Activated naive CD8-positive, alpha-beta T cell (primary cell): ENCODE data around the gene CACTIN.
"Not testable (repeated sequence)": the region's sequence is repeated elsewhere in the genome, so short reads cannot be mapped to it uniquely, and the experiment has no call there.

Experiments
- H3K27ac Mint-ChIP-seq: one replicate; pipeline ENCODE4 v1.8.0; 2021; ENCODE audit warnings: mixed read lengths
- H3K27me3 Mint-ChIP-seq: one replicate; pipeline ENCODE4 v1.8.0; 2021; ENCODE audit warnings: mixed read lengths
- H3K36me3 Mint-ChIP-seq: one replicate; pipeline ENCODE4 v1.8.0; 2021; ENCODE audit warnings: mixed read lengths
- H3K4me1 Mint-ChIP-seq: one replicate; pipeline ENCODE4 v1.8.0; 2021; ENCODE audit warnings: low read depth, mixed read lengths
- H3K4me3 Mint-ChIP-seq: one replicate; pipeline ENCODE4 v1.8.0; 2021; ENCODE audit warnings: mild to moderate bottlenecking, mixed read lengths
- H3K9me3 Mint-ChIP-seq: one replicate; pipeline ENCODE4 v1.8.0; 2021; ENCODE audit warnings: low read depth, mixed read lengths

The CACTIN gene

DNA sequence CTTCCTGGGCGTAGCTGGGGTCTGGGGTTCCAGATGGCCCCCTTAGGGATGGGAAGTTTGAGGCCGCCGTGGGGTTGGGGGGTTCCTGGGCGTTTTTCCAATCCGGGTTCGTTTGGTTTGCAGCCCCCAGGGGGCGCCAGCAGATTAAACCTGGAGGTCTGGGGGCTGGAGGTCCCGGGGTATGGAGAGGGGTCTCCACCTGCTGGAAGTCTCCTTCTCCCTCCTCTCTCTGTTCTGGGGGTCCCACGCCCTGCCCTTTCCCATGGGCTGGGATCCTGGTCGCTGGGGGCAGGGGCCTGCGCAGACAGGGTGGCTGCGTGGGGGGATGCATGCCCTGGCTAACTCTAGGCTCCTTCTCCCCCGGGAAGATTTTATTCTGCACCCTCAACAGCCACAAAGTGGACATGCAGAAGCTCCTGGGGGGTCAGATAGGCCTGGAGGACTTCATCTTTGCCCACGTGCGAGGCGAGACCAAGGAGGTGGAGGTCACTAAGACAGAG is 40.4 kb downstream of the CACTIN start:
- no peak overlapping the region for H3K27ac Mint-ChIP-seq
- peak overlapping the region; percentile 44 for H3K4me3 Mint-ChIP-seq
- H3K4me1 Mint-ChIP-seq: peaks cover 3% of the 10 kb centered on the region
- H3K27me3 Mint-ChIP-seq: no peaks in the 10 kb centered on the region
- no peaks in the 10 kb centered on the region for H3K9me3 Mint-ChIP-seq
- peaks cover 2% of the 10 kb centered on the region for H3K36me3 Mint-ChIP-seq

DNA sequence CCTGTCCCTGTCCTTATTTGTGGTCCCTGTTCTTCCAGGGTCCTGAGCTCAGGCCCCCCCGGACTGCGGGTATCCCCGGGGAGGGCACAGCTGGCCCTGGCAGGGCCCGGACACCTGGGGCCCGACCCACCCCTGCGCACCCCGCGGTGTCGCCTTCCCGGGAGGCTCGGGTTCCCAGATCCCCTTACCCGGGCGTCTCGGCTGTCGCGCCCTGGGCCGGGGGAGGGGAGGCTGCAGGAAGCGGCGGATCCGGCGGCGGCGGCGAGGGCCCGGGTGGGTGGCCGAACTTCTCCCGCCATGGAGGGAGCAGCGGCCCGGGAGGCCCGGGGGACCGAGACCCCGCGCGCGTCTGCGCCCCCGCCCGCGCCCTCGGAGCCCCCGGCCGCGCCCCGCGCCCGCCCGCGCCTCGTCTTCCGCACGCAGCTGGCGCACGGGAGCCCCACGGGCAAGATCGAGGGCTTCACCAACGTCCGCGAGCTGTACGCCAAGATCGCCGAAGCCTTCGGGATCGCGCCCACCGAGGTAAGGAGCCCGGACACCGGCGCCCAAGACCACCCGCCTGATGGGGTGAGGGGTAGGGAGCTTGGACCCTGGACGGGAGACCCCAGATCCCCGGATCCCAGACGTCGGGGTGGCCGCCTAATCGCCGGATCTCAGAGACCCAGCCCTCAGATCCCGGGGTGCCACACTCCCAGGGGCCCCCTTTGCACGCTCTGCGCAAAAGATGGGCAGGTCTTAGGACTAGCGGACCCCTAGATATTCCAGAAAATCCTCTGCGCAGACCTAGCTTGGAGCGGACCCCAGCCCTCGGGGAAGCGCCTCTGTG is 41.1 kb downstream of the CACTIN start, which contains the start of gene GIPC3:
GIPC3 (plus strand) TSS at position 178 of the 826 bp plus-strand sequence; CDS start at position 298, 120 bp downstream.
- peak within 1 kb of the TSS; percentile 44 for H3K4me3 Mint-ChIP-seq

DNA sequence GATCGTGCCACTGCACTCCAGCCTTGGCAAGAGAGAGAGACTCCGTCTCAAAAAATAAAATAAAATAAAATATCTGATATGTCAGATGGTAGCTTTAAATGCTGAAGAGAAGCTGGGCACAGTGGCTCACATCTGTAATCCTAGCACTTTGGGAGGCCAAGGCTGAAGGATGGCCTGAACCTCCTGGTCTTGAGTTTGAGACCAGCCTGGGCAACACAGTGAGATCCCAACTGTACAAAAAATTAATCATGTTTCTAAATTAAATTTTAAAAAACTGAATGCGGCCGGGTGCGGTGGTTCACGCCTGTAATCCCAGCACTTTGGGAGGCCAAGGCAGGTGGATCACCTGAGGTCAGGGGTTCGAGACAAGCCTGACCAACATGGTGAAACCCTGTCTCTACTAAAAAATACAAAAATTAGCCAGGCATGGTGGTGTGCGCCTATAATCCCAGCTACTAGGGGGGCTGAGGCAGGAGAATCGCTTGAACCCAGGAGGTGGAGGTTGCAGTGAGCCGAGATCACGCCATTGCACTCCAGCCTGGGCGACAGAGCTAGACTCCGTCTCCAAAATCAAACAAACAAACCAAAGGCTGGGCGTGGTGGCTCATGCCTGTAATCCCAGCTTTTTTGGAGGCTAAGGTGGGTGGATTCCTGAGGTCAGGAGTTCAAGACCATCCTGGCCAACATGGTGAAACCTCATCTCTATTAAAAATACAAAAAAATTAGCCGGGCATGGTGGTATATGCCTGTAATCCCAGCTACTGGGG is 42.4 kb downstream of the CACTIN start:
- H3K36me3 Mint-ChIP-seq, H3K27ac Mint-ChIP-seq, H3K27me3 Mint-ChIP-seq, H3K9me3 Mint-ChIP-seq, H3K4me1 Mint-ChIP-seq, H3K4me3 Mint-ChIP-seq: not testable (repeated sequence)

More for the DNA sequence above, 41.1 kb downstream of the CACTIN start, which contains the start of gene GIPC3:
- no peak within 1 kb of the TSS for H3K27ac Mint-ChIP-seq
- no peaks in the 10 kb centered on the region for H3K9me3 Mint-ChIP-seq
- peaks cover 2% of the 10 kb centered on the region for H3K36me3 Mint-ChIP-seq
- peaks cover 3% of the 10 kb centered on the region for H3K4me1 Mint-ChIP-seq
- no peaks in the 10 kb centered on the region for H3K27me3 Mint-ChIP-seq

DNA sequence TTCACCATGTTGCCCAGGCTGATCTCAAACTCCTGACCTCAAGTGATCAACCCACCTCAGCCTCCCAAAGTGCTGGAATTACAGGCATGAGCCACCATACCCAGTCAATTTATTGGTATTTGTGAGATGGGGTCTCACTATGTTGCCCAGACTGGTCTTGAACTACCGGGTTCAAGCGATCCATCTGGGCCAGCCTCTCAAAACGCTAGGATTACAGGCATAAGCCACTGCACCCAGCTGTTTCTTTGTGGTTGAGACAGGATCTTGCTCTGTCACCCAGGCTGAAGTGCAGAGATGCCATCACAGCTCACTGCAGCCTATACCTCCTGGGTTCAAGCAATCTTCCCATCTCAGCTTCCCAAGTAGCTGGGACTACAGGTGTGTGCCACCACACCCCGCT is 44.8 kb downstream of the CACTIN start:
- not testable (repeated sequence) for H3K27me3 Mint-ChIP-seq, H3K9me3 Mint-ChIP-seq, H3K27ac Mint-ChIP-seq, H3K4me1 Mint-ChIP-seq, H3K36me3 Mint-ChIP-seq, H3K4me3 Mint-ChIP-seq

DNA sequence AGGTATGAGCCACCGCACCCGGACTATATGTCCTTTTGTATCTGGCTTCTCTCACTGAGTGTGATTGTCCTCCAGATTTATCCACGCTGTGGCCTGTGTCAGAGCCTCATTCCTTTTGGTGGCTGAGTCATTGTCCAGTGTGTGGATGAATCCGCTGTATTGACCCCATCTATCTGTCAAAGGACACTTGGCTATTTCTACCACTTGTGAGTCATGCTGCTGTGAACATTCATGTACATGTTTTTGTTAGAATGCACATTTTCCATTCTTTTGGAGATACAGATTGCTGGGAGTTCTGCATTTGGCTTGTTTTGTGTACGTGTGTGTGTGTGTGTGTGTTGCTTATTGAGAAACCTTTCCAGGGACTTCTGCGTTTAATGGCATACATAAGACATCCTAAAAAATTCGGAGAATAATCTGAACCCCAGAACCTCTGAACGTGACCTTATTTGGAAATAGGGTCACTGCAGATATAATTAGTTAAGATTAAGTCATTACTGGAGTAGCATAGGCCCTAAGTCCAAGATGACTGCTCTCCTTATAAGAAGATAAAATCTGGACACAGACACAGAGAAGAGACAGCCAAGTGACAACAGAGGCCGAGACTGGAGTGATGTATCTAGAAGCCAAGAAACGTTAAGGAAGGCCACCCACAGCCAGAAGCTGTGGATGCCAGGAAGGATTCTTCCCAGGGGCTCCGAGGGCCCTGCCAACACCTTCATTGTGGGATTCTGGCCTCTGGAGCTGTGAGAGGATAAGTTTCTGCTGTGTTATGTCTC is 46.2 kb downstream of the CACTIN start:
- peaks cover under 1% of the 10 kb centered on the region for H3K4me1 Mint-ChIP-seq
- no peak overlapping the region for H3K27ac Mint-ChIP-seq
- no peaks in the 10 kb centered on the region for H3K9me3 Mint-ChIP-seq
- no peak overlapping the region for H3K4me3 Mint-ChIP-seq
- H3K36me3 Mint-ChIP-seq: no peaks in the 10 kb centered on the region
- H3K27me3 Mint-ChIP-seq: no peaks in the 10 kb centered on the region

DNA sequence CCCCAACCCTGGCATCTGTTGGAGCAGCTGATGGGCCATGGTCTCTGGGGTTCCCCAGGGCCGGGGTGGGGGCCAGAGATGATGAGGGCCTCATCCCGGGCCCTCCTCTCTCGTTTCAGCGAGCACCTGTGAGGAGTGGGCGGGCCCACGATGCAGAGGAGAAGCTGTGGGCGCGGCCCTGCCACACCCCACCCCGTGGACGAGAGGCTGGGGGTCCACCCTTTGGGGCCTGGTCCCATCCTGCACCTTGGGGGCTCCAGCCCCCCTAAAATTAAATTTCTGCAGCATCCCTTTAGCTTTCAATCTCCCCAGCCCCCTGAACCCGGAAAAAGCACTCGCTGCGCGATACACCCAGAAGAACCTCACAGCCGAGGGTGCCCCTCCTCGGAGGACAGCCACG is 48.2 kb downstream of the CACTIN start:
- Mint-ChIP-seq H3K9me3 (no peaks in the 10 kb centered on the region), H3K27ac (no peak overlapping the region), H3K36me3 (peaks cover 3% of the 10 kb centered on the region), H3K27me3 (no peaks in the 10 kb centered on the region), H3K4me1 (peaks cover 2% of the 10 kb centered on the region), H3K4me3 (no peak overlapping the region)

DNA sequence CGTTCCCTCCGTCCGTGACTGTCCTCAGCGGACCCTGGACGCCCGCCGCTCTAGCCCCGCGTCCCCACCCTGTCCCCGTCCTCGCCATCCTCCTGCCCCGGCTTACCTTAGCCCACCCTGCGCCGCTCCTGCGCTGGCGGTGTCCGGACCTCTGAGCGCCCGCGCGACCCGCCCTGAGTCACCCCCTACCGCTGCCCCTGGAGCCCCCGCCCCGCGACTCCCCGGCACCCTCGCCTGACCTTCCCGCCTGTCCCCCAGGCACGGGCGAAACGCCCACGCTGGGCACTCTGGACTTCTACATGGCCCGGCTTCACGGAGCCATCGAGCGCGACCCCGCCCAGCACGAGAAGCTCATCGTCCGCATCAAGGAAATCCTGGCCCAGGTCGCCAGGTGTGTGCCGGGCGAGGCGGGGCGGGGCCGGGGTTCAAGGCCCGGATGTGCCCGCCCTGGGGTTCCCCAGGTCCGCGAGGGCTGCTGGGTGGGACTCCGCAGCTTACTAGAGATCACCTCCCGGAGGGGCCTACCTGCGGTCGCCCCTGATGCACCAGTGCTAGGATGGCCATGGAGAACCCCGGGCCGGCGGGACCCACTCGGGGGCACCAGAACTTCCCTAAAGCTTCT is 48.8 kb downstream of the CACTIN start:
- H3K27me3 Mint-ChIP-seq: no peaks in the 10 kb centered on the region
- no peaks in the 10 kb centered on the region for H3K9me3 Mint-ChIP-seq

DNA sequence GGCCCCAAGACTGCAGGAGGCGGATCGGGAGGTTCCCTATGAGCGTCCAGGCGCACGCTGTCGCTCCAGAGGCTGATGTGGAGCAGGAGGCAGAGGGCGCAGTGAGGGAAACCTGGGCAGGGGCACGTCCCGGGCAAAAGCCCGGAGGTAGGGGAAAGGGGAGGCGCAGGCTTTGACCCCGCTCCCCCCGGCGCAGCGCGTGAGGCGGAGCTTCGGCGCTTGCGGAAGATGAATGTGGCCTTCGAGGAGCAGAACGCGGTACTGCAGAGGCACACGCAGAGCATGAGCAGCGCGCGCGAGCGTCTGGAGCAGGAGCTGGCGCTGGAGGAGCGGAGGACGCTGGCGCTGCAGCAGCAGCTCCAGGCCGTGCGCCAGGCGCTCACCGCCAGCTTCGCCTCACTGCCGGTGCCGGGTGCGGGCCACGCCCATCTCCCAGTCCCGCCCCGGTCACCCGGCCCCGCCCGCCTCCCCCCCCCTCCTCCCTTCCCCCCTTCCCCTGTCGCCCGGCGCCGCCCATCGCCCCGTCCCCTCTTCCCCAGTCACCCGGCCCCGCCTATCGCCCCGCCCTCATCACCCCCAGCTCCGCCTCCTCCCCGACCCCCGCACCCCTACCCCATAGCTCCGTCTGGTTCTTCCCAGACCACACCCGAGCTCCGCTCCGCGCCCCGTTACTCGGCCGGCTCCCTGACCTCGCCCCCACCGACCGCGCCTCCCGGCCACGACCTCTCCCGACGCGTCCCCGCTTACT is 49.7 kb downstream of the CACTIN start:
- Mint-ChIP-seq H3K4me3 (no peak overlapping the region), H3K27ac (no peak overlapping the region)

More for the DNA sequence above, 48.8 kb downstream of the CACTIN start:
- H3K4me3 Mint-ChIP-seq: no peak overlapping the region
- no peak overlapping the region for H3K27ac Mint-ChIP-seq
- H3K4me1 Mint-ChIP-seq: peaks cover 2% of the 10 kb centered on the region
- H3K36me3 Mint-ChIP-seq: peaks cover 3% of the 10 kb centered on the region

DNA sequence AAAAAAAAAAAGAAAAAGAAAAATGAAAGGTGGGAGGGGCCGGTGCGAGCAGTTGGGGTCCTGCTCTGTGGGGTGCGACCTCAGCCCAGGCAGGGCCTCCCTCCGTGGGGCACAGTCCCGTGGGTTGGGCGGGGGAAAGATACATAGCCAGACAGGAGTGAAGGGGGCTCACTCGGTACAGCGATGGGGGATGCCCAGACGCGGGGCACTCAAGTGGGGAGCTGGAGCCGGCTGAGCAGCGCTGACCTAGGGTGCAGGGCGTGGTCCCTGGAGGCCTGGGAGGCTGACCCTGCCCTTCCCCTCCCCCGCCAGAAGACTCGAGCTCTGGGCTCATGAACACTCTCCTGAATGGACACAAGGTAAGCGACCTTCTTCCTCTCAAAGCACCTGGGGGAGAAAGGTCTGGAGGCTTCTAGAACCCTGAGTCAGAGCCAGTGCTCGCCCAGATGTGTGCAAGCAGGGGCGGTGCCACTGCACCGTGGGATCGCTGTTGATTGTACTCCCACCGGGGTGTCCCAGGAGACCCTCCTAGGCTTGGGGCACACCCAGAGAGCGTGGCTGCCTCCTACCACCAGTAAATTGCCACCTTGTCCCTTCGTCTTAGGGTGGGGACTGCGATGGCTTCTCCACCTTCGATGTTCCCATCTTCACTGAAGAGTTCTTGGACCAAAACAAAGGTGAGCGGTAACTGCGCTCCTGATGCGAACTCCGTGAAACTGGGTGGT is 50.5 kb downstream of the CACTIN start:
- peaks cover 3% of the 10 kb centered on the region for H3K36me3 Mint-ChIP-seq
- peaks cover 6% of the 10 kb centered on the region for H3K4me1 Mint-ChIP-seq
- no peak overlapping the region for H3K27ac Mint-ChIP-seq
- no peaks in the 10 kb centered on the region for H3K9me3 Mint-ChIP-seq
- no peak overlapping the region for H3K4me3 Mint-ChIP-seq
- no peaks in the 10 kb centered on the region for H3K27me3 Mint-ChIP-seq

More for the DNA sequence above, 49.7 kb downstream of the CACTIN start:
- H3K27me3 Mint-ChIP-seq: no peaks in the 10 kb centered on the region
- H3K9me3 Mint-ChIP-seq: no peaks in the 10 kb centered on the region
- H3K36me3 Mint-ChIP-seq: peaks cover 3% of the 10 kb centered on the region
- H3K4me1 Mint-ChIP-seq: peaks cover 2% of the 10 kb centered on the region

DNA sequence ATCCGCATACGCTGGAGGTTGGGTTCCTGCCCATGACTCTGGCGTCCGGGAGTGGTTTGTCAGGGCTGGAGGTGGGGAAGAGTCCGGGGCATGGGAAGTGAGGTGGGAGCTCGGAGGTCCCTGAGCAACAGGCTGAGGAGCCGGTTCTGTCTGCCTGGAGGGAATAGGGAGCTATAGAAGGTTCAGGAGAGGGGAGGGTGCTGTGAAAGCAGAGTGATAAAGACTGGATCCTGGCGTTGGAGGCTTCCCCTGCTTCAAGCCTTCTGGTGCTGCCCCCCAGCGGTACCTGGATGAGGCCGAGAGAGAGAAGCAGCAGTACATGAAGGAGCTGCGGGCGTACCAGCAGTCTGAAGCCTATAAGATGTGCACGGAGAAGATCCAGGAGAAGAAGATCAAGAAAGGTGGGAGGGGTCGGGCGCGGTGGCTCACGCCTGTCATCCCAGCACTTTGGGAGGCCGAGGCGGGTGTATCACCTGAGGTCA is 51.3 kb downstream of the CACTIN start:
- Mint-ChIP-seq H3K27me3 (no peaks in the 10 kb centered on the region), H3K27ac (no peak overlapping the region), H3K36me3 (peaks cover 3% of the 10 kb centered on the region), H3K4me1 (peaks cover 6% of the 10 kb centered on the region), H3K9me3 (no peaks in the 10 kb centered on the region), H3K4me3 (peak overlapping the region; percentile 35)

DNA sequence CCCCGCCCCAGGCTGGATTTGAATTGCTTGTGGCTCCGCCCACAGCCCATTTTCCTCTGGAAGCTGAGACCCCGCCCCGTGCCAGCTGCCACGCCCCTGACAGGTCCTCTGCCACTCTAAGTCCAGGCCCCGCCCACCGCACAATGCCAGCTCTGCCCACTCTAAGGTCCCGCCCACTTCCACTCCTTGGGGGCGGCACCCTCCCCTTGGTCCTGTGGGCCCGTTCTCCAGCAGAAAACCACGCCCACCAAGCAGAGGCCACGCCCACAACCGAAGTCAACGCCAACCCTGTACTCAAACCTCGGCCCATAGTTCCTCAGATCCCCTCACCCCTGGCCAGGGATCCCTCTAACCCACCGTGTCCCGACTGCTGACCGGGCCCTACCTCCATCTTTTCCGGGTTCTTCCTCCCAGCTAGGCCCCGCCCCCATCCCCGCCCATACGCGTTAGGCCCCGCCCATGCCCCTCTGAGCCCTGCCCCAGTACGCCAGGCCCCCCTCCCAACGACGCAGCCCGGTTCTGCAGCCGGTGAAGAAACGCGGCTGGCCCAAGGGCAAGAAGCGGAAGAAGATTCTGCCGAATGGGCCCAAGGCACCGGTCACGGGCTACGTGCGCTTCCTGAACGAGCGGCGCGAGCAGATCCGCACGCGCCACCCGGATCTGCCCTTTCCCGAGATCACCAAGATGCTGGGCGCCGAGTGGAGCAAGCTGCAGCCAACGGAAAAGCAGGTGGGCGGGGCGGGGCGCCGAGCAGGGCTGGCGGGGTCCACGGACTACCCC is 52.5 kb downstream of the CACTIN start:
- H3K27ac Mint-ChIP-seq: no peak overlapping the region
- no peaks in the 10 kb centered on the region for H3K27me3 Mint-ChIP-seq
- H3K36me3 Mint-ChIP-seq: peaks cover 3% of the 10 kb centered on the region
- peaks cover 6% of the 10 kb centered on the region for H3K4me1 Mint-ChIP-seq
- H3K9me3 Mint-ChIP-seq: no peaks in the 10 kb centered on the region
- H3K4me3 Mint-ChIP-seq: peak overlapping the region; percentile 77

DNA sequence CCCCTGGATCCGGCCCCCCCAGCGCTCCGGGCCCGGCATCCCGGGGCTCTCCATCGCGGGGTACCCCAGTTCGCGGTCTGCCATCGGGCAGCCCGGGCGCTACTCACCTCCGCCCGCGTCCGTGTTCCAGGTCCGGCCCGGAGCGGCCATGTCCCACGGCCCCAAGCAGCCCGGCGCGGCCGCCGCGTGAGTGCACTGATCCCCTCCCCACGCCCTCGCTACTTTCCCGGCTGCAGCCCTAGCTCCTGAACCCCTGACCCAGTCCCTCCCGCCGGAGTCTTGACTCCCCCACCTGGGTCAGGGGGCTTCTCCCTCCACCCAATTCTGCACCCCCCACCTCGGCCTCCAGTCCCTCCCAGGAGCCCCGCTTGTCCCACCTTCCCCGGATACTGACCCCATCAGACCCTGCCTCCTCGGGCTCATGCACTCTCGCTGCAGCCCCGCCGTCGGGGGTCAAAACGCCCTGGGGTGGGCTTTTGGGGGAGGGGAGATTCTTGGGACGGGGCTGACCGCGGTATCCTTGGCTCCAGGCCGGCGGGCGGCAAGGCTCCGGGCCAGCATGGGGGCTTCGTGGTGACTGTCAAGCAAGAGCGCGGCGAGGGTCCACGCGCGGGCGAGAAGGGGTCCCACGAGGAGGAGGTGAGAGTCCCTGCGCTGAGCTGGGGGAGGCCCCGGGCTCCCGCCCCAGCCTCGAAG is 53.3 kb downstream of the CACTIN start:
- Mint-ChIP-seq H3K27me3 (no peaks in the 10 kb centered on the region), H3K9me3 (no peaks in the 10 kb centered on the region), H3K27ac (no peak overlapping the region), H3K4me1 (peaks cover 6% of the 10 kb centered on the region), H3K36me3 (peaks cover 3% of the 10 kb centered on the region), H3K4me3 (peak overlapping the region; percentile 77)
